GM19035 (cell line): ENCODE measurements around the gene MARCKS.

ENCODE experiments used
- ATAC-seq: cut with Tn5 transposase; IDR thresholded peaks from one replicate; pipeline ENCODE4 v1.9.1; 2021; ENCODE audit not compliant: unreplicated experiment

Gene MARCKS

DNA sequence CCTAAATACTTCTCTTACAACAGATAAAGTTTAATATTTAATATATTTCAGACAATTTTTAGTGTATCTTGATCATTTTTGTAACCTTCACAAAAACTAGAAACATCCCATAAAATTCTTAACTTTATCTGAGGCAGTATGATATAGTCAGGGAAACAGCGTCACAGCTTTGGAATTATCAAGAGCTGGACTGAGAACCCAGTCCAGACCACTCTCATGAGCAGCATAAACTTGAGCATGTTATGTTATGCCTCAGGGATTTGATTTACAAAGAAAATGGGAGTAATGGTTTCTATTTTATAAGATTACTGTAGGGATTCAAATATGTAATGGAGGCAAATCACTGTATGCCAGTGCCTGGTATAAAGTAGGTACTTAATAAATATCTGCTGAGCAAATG is 8.3 kb upstream of the MARCKS start:
- no peak for ATAC-seq

DNA sequence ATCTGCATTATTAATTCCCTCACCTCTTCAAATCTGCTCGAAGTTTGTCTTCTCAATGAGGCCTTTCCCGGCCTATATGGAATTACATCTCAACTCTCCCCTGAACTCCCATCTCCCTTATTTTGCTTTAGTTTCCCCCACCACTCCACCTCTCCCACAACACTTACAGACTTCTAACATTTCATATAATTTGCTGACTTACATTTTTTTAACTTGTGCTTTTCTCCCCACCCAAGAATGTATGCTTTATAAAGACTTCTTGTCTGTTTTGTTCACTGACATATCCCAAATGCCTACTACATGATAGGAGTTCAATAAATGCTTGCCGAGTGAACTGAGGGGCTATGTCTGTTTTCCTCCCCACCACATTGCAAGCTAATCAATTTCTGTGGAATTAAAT is 3.9 kb upstream of the MARCKS start:
- ATAC-seq = no peak

DNA sequence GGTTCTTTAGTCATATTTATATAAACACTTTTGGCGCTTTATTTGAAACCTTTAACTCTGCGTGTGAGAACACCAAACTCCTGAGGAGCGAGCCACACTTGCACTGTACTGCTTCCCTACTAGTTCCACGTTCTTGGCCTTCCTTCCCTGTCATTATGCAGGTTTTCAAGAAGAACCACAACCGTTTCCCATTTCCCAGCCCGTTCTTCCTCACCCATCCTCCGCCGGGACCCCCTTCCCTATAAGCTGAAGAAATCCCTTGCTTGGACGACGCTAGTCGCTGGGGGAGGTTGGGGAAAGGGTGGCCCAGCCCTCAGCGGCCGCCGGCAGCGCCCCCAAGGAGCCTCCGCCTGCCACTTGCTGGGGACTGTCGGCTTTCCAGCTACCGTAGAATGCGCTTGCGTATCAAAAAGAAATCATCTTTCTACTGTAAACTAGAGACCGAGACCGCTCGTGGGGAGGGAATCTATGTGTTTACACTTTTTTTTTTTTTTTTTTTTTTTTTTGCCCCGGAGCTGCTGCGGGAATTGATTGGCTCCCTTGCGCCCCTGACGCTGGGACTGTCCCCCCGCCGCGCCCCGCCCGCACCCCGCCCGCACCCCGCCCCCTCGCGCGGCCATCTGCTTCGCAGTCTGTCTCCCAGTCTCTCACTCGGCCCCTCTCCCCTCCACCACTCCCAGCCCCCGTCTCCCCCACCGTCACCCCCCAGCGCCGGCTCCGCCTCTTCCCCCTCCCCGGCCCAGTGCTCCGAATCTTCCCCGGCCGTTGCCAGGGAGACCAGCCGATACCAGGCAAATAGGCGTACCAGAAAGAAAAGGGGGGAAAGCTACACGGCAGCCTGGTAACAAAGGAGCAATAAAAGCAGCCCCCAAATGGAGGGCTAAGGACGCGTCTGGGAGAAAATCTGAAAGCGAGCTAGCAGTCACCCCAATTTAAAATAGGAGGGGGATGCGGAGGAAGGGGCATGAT is 2.3 kb upstream of the MARCKS start:
- ATAC-seq = no peak

DNA sequence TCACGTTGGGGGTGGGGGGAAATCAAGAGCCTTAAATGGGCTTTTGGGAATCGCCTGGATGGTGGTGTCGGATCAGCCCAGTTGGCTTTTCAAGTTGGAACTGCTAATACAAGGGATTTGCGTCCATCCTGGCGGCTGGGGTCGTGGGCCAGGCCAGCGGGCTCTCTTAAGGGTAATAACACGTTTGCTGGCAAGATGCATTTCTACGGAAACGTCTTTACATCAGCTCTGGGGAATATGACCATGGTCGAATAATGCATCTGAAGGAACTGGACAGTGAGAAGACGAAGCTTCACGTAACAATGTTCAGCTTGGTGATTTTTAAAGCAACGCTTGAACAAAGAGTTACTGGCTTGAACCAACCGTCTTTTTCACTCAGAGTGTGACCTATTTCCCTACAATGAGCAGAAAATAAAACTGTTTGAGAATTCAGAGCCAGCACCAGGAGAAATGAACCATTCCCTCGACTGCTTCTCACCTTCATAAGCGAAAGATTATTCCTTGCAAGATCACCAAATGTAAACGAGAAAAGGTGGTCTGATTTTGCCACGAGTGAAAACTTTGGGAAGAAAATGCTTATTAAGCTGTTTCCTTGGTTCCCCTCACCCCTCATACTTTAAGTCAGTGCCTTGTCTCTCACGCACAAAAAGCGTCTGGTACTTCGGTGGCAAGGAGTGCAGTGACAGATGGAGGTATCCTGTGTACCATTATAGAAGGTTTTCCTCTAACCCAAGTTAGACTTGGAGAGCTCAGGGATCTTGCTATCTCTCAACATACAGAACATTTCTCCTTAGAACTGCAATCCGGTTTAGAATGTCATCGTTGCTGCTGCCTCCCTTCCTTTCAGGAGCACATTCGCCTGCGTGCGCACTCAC is 1.4 kb upstream of the MARCKS start:
- ATAC-seq = no peak

GRCh38 chr6:113856375-113856624 is 845 bp upstream of the MARCKS start:
- no peak for ATAC-seq

DNA sequence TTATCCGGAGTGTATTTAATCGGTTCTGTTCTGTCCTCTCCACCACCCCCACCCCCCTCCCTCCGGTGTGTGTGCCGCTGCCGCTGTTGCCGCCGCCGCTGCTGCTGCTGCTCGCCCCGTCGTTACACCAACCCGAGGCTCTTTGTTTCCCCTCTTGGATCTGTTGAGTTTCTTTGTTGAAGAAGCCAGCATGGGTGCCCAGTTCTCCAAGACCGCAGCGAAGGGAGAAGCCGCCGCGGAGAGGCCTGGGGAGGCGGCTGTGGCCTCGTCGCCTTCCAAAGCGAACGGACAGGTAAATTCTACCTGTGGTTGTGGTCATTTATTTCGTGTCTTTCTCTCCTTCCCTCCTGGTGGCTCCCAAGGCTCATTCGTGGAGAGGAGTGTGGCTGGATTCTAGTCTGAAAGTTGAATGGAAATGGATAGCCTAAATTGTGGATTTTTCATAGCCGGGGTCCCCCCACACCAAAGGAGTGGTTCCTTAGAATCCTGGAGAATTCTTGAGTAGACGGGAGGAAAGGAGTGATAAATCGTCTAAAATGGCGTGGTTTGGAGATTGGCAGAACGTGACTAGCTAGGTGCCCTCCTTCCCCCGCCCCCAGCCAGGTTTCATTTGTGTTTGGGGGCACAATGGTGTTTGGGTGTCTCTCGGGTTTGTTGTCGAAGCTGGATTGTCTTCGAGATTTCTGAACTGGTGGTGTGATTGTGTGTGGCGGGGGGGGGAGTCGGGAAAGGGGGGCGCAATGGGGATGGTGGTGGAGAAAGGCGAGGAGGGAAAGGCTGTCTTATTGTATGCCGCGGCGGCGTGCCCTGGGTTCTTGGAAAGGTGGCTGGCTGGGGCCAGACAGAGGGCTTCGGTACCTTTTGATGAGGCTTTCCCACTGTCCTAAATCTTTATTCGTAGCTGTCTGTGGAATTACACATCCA is 673 bp downstream of the MARCKS start:
- ATAC-seq = no peak

- ATAC-seq = peak; percentile 76
Observed at GRCh38 chr6:113858480-113859348, 1.6 kb downstream of the MARCKS start.

DNA sequence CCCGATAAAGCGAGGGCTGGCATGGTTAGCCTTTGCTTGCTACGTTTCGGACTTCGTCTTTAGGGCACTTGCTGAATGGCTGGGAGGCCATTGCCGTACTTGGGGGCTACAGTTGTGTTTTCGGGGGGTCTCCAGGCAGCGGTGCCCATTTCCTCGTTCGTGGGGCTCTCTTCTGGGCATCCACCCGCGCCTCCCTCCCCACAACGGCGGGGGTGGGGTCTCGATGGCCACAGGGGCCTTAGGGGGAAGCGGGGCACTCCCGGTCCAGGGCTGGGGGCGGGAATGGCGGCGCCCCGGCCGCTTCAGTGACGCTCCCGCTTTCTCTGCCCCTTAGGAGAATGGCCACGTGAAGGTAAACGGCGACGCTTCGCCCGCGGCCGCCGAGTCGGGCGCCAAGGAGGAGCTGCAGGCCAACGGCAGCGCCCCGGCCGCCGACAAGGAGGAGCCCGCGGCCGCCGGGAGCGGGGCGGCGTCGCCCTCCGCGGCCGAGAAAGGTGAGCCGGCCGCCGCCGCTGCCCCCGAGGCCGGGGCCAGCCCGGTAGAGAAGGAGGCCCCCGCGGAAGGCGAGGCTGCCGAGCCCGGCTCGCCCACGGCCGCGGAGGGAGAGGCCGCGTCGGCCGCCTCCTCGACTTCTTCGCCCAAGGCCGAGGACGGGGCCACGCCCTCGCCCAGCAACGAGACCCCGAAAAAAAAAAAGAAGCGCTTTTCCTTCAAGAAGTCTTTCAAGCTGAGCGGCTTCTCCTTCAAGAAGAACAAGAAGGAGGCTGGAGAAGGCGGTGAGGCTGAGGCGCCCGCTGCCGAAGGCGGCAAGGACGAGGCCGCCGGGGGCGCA is 2.4 kb downstream of the MARCKS start:
- no peak for ATAC-seq

GRCh38 chr6:113860181-113860955 is 3.2 kb downstream of the MARCKS start:
- no peak for ATAC-seq

DNA sequence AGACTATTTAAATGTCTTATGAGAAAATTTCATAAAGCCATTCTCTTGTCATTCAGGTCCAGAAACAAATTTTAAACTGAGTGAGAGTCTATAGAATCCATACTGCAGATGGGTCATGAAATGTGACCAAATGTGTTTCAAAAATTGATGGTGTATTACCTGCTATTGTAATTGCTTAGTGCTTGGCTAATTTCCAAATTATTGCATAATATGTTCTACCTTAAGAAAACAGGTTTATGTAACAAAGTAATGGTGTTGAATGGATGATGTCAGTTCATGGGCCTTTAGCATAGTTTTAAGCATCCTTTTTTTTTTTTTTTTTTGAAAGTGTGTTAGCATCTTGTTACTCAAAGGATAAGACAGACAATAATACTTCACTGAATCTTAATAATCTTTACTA is 5.0 kb downstream of the MARCKS start:
- no peak for ATAC-seq

DNA sequence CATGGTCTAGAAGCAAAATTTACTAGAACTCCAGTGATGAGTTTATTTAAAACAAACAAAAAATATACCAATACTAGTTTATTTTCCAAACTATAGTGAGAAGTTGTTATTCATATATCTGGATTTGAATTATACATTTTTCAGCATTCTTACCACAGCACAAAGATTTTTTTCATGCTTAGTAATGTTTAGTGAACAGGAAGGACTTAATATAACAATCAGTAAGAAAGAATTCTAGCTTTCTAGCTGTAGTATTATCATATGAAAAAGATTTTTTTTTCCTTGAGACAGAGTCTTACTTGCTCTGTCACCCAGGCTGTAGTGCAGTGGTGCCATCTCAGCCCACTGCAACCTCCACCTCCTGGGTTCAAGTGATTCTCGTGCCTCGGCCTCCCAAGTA is 13.8 kb downstream of the MARCKS start:
- ATAC-seq = no peak

- ATAC-seq = no peak
Observed at GRCh38 chr6:113871975-113872374, 14.8 kb downstream of the MARCKS start.

DNA sequence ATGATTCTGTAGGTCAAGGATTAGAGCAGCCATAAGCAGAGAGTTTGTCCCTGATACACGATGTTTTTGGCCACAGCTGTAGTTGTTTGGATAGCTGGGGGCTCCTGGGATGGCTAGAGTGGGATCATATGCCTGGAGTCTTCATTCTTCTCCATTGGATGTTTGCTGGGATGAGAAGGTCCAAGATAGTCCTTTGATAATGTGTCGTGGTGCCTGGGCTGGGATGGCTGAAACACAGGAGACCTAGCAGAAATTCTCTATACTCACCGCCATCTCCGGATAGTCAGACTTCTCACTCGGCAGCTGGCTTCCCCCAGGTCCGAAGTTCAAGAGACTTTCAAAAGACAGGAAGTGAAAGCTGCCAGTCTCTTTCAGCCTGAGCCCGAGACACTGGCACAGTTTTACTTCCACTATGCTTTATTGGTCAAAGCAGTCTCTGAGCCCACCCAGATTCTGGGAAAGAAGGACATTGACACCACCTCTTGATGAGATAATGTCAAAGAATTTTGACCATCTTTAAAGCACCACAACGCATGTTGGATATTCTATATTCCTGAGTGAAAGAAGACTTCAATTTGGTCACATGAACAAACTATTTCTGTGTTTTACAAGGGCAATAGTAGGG is 16.0 kb downstream of the MARCKS start:
- peak; percentile 92 for ATAC-seq

GRCh38 chr6:113875470-113875869 is 18.3 kb downstream of the MARCKS start:
- ATAC-seq = no peak

- no peak for ATAC-seq
Observed at GRCh38 chr6:113876695-113877094, 19.6 kb downstream of the MARCKS start.

- peak; percentile 100 for ATAC-seq
Observed at GRCh38 chr6:113879186-113880096, 22.3 kb downstream of the MARCKS start.

DNA sequence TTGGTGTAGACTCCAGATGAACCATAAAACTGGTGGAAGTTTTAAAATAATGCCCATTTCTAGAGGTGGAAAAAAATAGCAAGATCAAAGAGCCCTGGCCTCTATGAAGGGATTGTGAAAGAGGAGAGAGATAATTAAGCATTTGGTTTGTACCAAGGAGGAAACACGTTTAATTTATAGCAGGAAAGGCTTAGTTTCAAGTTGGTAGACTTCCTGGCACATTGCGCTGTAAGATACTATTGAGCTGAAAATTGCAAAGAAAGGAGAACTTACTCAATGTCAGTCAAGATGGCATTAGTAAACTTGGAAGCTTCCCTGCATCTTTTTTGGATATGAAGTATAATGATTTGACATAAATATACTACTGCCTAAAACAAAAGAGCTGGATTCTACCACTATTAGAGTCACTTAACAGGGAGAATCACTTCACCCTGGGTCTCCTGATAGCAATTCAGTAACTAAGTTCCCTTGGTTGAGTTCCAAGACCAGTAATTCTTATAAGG is 24.4 kb downstream of the MARCKS start:
- no peak for ATAC-seq
